H54 (cell line): ENCODE measurements around the gene CARNS1.
"Not testable (repeated sequence)": the region's sequence is repeated elsewhere in the genome, so short reads cannot be mapped to it uniquely, and the experiment has no call there.

Experiments used
- DNase-seq: peaks from one replicate; pipeline ENCODE4 v3.0.0; 2011; ENCODE audit warnings: low spot score, mixed read lengths; ENCODE audit not compliant: insufficient read length
- FAIRE-seq: peaks from 3 replicates; lab custom pipeline; 2011; peaks lifted over from hg19 to GRCh38; lab: Jason Lieb, UNC
- POLR2A ChIP-seq: IDR thresholded peaks from 2 replicates; pipeline ENCODE4 v1.6.1; 2011; ENCODE audit warnings: low read depth, mild to moderate bottlenecking, low read length

The CARNS1 gene

DNA sequence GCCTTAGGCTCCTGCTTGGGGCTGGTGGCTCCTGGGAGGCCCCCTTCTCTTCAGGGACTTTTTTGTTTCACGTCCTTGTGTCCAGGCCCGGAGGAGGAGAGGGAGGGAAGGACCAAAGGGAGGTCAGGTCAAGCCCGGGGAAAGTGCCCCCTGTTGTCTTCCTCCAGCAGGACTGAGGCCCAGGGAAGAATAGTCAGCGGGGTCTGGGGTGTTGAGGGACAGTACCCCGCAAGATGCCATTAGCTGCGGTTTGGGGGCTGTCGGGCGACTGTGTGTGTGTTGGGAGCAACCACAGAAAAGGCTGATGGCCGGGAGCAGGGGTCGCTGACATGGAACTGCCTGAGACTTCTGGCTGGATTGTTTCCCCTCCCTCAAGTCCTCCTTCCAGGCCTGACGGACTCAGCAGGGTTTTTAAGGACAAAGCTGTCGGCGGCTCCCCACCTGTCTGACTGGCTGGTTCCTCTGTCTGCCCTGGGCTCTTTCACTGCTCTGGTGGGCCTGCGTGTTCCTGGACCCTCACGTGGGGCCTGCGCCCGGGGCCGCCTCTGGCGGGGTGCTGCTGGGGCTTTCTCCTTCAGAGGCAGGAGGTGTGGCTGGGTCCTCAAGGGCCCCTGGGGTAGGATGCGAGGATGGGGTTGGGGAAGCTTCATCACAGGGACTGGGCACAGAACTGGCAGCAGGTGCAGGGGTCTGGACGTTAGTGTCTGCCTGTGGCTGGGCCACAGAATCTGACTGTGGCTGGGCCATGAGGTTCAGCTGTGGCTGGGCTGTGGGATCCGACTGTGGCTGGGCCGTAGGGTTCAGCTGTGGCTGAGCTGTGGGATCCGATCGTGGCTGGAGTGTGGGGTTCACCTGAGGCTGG is 35.5 kb downstream of the CARNS1 start:
- FAIRE-seq (no peak), DNase-seq (no peak)
- TF ChIP-seq POLR2A = no peak

DNA sequence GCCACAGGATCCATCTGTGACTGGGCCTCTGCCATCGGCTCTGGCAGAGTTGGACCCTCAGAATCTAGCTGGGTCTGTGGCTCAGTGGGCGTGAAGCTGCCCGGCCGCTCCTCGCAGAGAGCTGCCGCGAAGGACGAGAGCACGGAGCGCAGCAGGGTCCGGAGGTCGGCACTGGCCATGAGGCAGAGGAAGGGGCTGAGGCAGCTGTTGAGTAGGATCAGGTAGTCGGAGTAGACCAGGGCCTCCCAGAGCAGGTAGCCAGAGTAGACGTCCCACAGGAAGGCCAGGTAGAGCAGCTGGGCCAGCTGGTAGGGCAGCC is 36.1 kb downstream of the CARNS1 start:
- no peak for FAIRE-seq
- no peak for DNase-seq
- no peak for TF ChIP-seq POLR2A

DNA sequence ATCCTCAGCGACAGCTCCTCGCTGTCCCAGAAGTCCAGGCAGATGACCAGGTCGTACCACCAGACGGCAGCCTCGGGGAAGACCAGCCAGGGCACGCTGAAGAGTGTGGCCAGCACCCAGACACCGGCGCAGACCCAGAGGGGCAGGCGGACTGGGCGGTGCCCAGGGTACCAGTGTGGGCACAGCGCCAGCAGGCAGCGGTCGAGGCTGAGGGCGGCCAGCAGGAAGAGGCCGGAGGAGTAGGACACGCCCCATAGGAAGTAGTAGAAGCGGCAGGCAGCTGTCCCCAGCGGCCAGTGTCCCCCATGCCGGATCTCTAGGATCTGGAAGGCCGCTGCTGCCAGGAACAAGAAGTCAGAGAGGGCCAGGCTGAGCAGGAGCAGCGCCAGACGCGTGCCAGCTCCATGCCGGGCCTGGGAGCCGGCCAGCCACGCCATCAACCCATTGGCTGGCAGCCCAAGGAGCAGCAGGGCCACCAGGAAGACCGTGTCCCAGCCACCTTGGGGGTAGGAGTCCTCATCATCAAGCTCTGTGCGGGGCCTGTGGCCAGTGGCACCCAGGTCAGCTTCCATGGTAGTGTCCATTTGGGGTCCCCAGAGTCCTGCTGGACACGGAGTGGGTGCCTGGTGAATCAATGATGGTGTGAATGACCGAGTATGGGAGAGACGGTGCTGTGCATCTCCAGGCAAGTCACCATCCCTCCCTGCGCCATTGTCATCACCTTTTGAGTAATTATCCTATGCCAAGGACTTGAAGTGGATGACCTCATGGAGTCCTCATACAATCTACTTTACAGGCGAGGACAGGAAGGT is 36.9 kb downstream of the CARNS1 start, which contains the start of gene GPR152:
GPR152 (minus strand) TSS at position 589 of the 812 bp plus-strand sequence; CDS start at position 584, 5 bp downstream.
- no peak for FAIRE-seq
- DNase-seq = no peak
- TF ChIP-seq POLR2A = no peak

DNA sequence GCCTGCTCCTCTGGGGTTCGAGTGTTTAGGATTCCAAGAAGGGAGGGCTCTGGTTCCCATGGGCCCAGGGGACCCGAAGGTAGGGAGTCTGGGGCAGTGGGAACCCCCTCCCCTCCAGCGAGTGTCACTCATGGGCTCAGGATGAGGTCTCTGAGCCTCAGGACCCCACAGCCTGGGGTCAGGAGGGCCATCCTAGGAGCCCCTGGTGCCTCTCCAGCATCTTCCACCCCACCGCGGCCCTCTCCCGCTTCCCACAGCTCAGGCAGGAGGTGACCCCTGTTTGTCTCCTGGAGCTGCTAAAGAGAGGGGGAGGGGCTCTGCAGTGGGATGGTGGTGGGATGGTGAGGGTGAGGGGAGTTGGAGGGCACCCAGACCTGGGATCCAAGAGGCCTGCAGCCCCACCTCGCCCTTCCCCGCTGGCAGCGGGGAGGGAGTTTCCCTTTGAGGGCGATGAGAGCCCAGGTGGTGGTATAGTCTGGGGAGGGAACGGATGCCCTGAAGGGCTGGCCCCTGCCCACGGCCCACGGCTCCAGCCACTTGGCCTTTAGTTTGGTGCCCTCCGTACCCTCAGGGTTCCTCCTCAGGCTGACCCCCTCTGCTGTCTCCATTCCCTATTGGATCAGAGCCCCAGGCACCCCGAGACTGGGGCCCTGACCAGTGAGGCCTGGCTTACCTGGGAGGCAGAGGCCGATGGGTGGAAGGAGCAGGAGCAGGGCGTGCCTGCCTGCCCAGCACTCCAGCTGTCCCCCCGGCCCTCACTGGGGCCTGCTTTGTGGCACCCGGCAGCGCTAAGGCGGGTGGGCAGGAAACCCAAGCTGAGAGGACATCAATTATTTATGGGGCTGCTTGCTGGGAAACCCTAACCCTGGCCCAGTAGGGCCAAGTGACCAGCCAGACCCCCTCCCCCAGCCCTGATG is 38.6 kb downstream of the CARNS1 start:
- DNase-seq (no peak), FAIRE-seq (no peak)
- no peak for TF ChIP-seq POLR2A

DNA sequence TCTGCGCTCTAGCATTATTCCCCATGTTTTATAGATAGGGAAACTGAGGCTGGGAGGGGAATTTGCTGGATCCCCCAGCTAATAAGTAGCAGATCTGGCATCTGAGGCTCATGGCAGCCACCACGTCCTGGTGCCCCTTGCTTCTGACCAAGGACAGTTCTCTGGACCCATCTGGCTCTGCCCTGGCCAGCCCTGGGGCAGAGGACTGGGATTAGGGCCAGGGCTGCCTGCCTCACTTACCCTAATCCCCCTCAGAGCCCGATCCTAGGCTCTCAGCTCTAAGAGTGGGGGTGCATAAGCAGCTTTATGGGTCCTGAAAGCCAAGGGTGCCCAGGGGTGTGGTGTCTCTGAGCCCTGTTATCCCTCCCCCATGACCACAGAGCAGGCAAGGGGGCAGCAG is 39.6 kb downstream of the CARNS1 start, which contains the start of gene CABP4:
CABP4 (plus strand) TSS at position 301 of the 400 bp plus-strand sequence; CDS start at position 371, 70 bp downstream.
- FAIRE-seq (no peak), DNase-seq (no peak)
- no peak for TF ChIP-seq POLR2A

DNA sequence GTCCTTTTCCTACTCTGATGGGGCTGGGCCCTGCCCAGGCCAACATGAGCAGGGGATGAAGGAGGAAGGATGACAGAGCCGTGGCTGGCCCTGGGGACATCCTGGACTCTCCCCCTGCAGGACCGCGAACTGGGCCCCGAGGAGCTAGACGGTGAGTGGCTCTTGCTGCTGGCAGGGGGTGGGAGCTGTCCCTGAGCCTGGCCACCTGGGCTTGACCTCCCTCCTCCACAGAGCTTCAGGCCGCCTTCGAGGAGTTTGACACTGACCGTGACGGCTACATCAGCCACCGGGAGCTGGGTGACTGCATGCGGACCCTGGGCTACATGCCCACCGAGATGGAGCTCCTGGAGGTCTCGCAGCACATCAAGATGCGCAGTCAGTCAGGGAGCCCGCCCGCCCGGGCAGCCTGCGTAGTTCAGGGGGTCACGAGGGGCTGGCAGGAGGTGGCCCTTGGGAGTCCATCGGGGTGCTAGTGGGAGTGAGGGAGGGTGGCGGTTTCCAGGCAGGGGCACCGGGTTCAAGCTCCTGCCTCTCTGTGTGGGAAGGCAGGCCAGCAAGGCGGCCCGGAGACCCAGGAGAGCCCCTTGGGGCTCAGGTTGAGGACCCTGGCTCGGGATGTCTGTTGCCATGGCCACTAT is 40.7 kb downstream of the CARNS1 start:
- DNase-seq (no peak), FAIRE-seq (no peak)
- no peak for TF ChIP-seq POLR2A

DNA sequence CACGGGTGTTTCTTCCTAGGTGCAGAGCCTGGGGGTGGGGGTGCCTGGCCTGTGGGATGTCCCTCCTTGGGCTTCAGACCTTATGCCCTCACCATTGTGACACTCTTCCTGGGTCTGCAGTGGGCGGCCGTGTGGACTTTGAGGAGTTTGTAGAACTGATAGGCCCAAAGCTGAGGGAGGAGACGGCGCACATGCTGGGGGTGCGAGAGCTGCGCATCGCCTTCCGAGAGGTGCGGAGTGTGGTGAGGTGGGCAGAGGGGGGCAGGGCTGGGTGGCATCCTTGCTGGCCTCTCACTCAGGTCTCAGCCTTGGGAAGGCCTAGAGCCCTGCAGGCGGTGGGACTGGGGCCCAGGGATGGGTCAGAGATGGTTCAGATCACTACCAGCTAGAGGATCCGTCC is 42.0 kb downstream of the CARNS1 start:
- TF ChIP-seq POLR2A = no peak
- DNase-seq (no peak), FAIRE-seq (no peak)

DNA sequence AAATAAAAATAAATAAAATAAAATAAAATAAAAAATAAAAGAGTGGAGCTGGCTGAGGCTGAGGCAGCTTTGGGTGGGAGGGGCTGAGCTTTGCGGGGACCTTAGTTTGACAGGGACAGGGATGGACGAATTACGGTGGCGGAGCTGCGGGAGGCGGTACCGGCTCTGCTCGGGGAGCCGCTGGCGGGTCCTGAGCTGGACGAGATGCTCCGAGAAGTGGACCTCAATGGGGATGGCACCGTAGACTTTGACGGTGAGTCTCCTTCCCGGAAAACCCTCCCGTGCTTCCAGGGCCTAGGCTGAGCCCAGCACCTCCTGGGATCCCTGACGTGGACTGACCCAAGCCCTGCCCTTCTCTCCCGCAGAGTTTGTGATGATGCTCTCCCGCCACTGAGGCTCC is 42.8 kb downstream of the CARNS1 start:
- no peak for FAIRE-seq
- DNase-seq = no peak
- no peak for TF ChIP-seq POLR2A

DNA sequence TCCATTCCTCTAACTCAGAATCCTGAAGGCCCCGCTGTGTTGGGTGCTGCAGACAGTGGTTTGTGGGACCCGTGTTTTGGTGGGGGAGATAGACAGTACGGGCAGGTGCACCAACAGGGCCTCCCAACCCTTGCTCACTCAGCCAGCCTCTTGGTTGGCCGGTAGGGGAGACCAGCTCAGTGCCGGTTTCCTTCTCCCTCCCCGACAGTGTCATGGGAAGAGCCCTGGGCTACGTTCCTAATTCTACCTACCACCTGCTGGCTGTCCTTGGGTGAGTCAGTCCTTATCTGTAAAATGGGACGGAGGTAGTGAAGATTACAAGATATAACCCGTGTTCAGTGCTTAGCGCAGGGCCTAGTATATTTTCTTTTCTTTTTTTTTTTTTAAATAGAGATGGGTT is 47.7 kb downstream of the CARNS1 start:
- FAIRE-seq = no peak
- TF ChIP-seq POLR2A = no peak
- DNase-seq = no peak

DNA sequence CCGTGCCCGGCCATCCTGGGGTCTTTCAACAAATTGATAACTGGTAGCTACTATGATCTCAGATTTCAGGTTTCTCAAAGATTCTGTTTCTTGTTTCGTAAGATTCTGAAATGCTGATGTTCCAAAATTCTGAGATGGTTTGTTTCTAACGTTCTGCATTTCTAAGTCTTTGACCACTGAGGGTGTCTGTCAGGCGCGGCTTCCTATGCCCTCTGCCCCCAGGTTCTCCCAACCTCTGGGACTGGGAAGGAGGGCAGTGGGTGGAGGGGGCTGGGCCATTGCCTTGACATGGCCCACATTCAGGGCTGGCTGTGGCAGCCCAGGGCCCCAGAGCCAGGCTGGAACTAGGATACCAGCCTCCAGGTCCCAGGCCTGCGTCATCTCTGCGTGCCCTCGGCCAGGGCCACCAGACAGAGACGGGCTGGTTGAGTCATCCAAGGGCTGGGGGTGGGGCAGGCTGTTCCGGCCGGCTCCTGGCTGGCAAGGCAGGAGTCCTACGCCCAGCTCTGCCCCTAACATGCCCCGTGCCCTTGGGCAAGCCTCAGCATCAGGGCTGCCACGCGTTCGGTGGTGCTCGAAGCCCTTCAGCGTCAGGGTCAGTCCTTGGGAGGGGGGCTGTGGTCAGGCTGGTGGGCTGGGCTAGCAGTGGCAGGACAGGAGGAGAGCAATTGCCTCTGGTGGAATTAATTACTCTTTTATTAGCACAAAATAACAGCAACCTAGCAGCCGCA is 48.4 kb downstream of the CARNS1 start:
- peak; percentile 36; the same call in 1 of the 2 replicates for TF ChIP-seq POLR2A
- DNase-seq = peak; percentile 96
- FAIRE-seq = no peak

DNA sequence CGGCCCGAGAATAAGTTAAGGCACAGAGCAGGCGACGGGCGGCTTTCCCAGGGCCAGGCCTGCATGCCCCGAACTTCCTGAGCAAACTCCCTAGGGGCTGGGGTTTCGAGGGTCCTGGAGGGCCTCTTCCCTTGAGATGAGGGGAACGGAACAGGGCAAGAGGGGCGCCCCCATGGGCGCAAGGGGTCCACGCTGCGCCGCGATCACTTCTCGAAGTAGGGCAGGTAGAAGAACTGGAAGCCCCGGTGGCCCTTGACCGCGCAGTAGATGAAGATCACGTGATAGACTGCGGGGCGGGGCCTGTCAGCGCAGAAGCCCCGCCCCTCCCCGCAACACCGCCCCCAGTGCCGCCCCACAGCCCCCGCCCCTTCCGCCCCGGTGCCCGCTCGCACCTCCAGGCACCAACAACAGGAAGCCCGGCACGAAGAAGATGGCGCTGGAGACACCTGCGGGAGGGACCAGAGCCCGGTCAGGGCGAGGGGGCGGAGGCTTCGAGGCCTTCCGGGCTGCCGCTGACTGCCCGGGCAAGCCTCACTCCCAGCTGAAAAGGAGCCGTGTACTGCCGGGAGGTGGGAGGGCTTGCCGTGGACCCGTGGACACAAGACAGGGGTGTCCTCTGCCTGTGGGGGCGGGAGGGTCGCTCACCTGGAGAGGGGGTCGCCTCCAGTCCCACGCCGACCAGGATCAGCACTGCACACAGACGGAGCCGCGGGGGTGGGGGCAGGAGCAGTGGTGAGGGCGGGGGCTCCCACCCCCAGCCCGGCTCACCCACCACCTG is 49.1 kb downstream of the CARNS1 start:
- TF ChIP-seq POLR2A = peak; percentile 44
- peak; percentile 85 for DNase-seq
- FAIRE-seq = no peak

DNA sequence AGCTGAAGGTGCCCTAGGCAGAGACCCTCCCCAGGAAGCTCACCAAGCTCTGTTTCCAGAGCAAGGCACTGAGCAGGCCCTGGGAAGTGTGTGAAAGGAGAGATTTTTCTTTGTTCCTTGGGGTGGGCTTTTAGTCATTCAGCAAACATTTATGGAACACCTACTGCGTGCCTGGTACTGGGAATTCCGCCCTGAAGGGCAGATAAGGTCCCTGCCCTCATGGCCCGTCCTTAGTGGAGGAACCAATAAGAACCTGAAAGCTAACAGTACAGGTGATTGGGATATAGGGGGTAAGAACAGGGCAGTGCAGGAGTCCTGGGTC is 49.7 kb downstream of the CARNS1 start:
- DNase-seq (no peak), FAIRE-seq (no peak)
- TF ChIP-seq POLR2A = no peak

DNA sequence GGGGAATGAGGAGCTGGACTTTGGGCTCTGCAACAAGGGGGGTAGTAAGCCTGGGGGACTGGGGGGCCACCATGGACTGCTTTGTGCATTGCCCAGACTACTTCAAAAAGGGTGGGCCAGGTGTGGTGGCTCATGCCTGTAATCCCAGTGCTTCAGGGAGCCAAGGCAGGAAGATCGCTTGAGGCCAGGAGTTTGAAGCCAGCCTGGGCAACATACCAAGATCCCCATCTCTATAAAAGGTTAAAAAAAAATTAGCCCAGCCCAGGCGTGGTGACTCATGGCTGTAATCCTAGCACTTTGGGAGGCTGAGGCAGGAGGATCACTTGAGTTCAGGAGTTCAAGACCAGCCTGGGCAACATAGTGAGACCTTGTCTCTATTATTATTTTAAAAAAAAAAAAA is 50.1 kb downstream of the CARNS1 start:
- not testable (repeated sequence) for FAIRE-seq, DNase-seq
